ENCODE measurements around the gene ARHGAP42. TPM values are rescaled to one million over a fixed set of nuclear protein-coding genes. Genes with fewer than 3 reads are reported as not detected.
A peak's percentile ranks its signal among the peaks of the same experiment; 100 is the strongest.

ARHGAP42 gene
- total and polyA plus RNA-seq, 10 of the 15 experiments (the other 5 are each of a cell fraction or from before 2014, with no cell fraction given), result 1.8 to 6.3 (median 3.2) TPM

DNA sequence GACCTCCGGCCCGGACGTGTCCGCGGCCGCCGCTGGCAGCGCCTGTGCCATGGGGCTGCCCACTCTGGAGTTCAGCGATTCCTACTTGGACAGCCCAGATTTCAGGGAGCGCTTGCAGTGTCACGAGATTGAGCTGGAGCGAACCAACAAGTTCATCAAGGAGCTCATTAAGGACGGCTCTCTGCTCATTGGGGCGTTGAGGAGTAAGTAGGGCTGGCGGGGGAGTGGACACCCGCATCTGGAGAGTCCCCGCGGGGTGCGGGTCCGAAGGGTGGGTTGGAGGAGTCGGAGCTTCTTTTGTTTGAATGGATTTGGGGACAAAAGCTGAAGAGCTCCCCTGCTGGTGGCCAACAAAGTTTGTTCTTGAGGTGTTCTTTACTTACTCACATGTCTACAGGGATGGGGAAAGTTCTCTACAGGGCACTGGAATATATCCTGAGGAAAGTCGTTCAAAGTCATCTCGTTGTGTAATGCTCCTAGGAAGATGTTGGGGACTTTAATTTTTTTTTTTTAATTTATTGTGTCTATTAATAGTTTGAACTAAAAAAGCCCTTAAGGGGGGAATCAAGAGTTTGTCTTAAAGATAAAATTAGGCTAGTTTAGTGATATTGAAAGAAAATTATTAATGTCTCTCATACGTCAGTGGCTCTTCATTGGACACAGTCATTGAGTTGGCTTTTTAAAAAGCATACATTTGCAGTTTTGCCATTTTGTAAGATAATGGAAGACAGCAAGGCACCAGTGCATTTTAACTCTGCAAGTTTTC is 725 bp downstream of the ARHGAP42 start:
- peak overlapping the region; percentile 90 for H3K9ac ChIP-seq (ENCODE audit: control insufficient read depth, insufficient read depth, low read length)
- H3K36me3 ChIP-seq (ENCODE audit: control insufficient read depth in 2 of 2, insufficient read depth in 2 of 2, low read length in 1 of 2), result no peaks in the 10 kb centered on the region
- no peaks in the 10 kb centered on the region for H3K79me2 ChIP-seq (ENCODE audit: control insufficient read depth, insufficient read depth, low read length)
- POLR2A ChIA-PET, result interaction anchor here (0.6 kb wide), 2 partner anchors 8 to 24 kb away, joined by 3 read pairs; no protein-coding TSS in a partner anchor
- no peaks in the 10 kb centered on the region for H4K20me1 ChIP-seq (ENCODE audit: control insufficient read depth, insufficient read depth)
- SMC1A ChIA-PET (ENCODE audit: uncharacterized antibody, unreplicated experiment), result interaction anchor here (0.7 to 2.2 kb wide), 11 partner anchors 8 to 596 kb away, joined by 3 to 7 read pairs (median 4); no protein-coding TSS in a partner anchor
- under 1% methylated on average over 24 of the region's 24 CpGs for WGBS (ENCODE audit: insufficient coverage, insufficient replicate concordance, low lambda C conversion rate, missing lambda C conversion rate)
- peaks cover 28% of the 10 kb centered on the region for H3K4me1 ChIP-seq (ENCODE audit: control insufficient read depth, insufficient read depth, low read length)
- peak overlapping the region; percentile 96 for H3K4me3 ChIP-seq
- H2AFZ ChIP-seq (ENCODE audit: control insufficient read depth, low read depth, low read length), result peak overlapping the region; percentile 96
- H3K27me3 ChIP-seq (replicated peaks in 1 of 2; ENCODE audit: control insufficient read depth in 2 of 2, insufficient read depth in 2 of 2, low read length in 1 of 2), result no peaks in the 10 kb centered on the region
- in situ Hi-C loops (cut with MboI) (loop anchor here (10.0 kb wide), 2 partner anchors 167 to 237 kb away; no protein-coding TSS in a partner anchor), intact Hi-C loops (cut with micrococcal nuclease; ENCODE audit: unreplicated experiment) (no loop called here)
- CTCF ChIA-PET, result interaction anchor here (0.5 to 2.4 kb wide), 22 partner anchors 8 to 299 kb away, joined by 3 to 23 read pairs (median 4); no protein-coding TSS in a partner anchor
- H3K27ac ChIP-seq (ENCODE audit: control insufficient read depth, insufficient read depth), result peak overlapping the region; percentile 74
- no peak for FAIRE-seq
- DNase-seq (ENCODE audit: low read depth, low spot score), result no peak
- ATAC-seq, result peak; percentile 73
- H3K4me2 ChIP-seq (ENCODE audit: control insufficient read depth, insufficient read depth), result peak overlapping the region; percentile 30
- no TSS peak for BruUV-seq (replicated peaks)
- RAD21 ChIA-PET (ENCODE audit: unreplicated experiment), result interaction anchor here (1.0 to 1.1 kb wide), 2 partner anchors 53 to 111 kb away, joined by 4 to 5 read pairs; no protein-coding TSS in a partner anchor
- no peaks in the 10 kb centered on the region for H3K9me3 ChIP-seq (replicated peaks; ENCODE audit: control insufficient read depth, insufficient read depth, low read length)
- TF ChIP-seq DPF2 (IDR thresholded peaks at IDR 0.05) (no peak), IKZF1 (conservative IDR thresholded peaks at IDR 0.05) (peak; percentile 37), RAD51 (IDR thresholded peaks at IDR 0.05) (no peak), SUPT20H (IDR thresholded peaks at IDR 0.05; ENCODE audit: borderline replicate concordance, control insufficient read depth, low read depth, low read length) (no peak), PML (IDR thresholded peaks at IDR 0.05; ENCODE audit: low read length) (no peak), RELB (IDR thresholded peaks at IDR 0.05; ENCODE audit: low read depth) (0 out of 2 replicates have a peak, but pooled peaks have one; percentile 9), JUNB (IDR thresholded peaks at IDR 0.05) (peak; percentile 79), GATAD2B (conservative IDR thresholded peaks at IDR 0.05; ENCODE audit: low read depth) (no peak; the same call in none of the 2 replicates), POLR2AphosphoS2 (IDR thresholded peaks at IDR 0.05; ENCODE audit: low read depth, low read length) (no peak), RUNX3 (IDR thresholded peaks at IDR 0.05; ENCODE audit: low read length) (0 out of 2 replicates have a peak, but pooled peaks have one; percentile 8), SMC3 (IDR thresholded peaks at IDR 0.05; ENCODE audit: borderline replicate concordance, low read length) (peak; percentile 11; the same call in 1 of the 2 replicates), ZNF274 (IDR thresholded peaks at IDR 0.05; ENCODE audit: insufficient read depth, insufficient read length) (no peak), NFYB (IDR thresholded peaks at IDR 0.05; ENCODE audit: insufficient read depth, low read depth, low read length) (0 out of 2 replicates have a peak, but pooled peaks have one; percentile 19), SPI1 (IDR thresholded peaks at IDR 0.05; ENCODE audit: borderline replicate concordance, insufficient read depth, low read depth, low read length) (no peak), POLR2A (IDR thresholded peaks at IDR 0.05; ENCODE audit: low read depth, low read length) (no peak), RAD21 (IDR thresholded peaks at IDR 0.05; ENCODE audit: insufficient read depth, low read depth, low read length) (peak; percentile 42), CBFB (IDR thresholded peaks at IDR 0.05; ENCODE audit: low read depth) (no peak), MEF2A (IDR thresholded peaks at IDR 0.05; ENCODE audit: insufficient read depth, low read depth, low read length) (peak; percentile 64; the same call in 1 of the 2 replicates), FOXK2 (IDR thresholded peaks at IDR 0.05) (no peak), NR2C1 (IDR thresholded peaks at IDR 0.05) (no peak), STAT3 (IDR thresholded peaks at IDR 0.05; ENCODE audit: low read depth, low read length) (no peak)
- TF ChIP-seq, protein P1, sequence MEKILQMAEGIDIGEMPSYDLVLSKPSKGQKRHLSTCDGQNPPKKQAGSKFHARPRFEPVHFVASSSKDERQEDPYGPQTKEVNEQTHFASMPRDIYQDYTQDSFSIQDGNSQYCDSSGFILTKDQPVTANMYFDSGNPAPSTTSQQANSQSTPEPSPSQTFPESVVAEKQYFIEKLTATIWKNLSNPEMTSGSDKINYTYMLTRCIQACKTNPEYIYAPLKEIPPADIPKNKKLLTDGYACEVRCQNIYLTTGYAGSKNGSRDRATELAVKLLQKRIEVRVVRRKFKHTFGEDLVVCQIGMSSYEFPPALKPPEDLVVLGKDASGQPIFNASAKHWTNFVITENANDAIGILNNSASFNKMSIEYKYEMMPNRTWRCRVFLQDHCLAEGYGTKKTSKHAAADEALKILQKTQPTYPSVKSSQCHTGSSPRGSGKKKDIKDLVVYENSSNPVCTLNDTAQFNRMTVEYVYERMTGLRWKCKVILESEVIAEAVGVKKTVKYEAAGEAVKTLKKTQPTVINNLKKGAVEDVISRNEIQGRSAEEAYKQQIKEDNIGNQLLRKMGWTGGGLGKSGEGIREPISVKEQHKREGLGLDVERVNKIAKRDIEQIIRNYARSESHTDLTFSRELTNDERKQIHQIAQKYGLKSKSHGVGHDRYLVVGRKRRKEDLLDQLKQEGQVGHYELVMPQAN (conservative IDR thresholded peaks at IDR 0.05), result no peak; the same call in 1 of the 2 replicates

Measured in GM12878 (cell line).